ENCODE results near the gene SPDYE8.
"Not testable (repeated sequence)": the region's sequence is repeated elsewhere in the genome, so short reads cannot be mapped to it uniquely, and the experiment has no call there.

The SPDYE8 gene, protein sequence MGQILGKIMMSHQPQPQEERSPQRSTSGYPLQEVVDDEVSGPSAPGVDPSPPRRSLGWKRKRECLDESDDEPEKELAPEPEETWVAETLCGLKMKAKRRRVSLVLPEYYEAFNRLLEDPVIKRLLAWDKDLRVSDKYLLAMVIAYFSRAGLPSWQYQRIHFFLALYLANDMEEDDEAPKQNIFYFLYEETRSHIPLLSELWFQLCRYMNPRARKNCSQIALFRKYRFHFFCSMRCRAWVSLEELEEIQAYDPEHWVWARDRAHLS

DNA sequence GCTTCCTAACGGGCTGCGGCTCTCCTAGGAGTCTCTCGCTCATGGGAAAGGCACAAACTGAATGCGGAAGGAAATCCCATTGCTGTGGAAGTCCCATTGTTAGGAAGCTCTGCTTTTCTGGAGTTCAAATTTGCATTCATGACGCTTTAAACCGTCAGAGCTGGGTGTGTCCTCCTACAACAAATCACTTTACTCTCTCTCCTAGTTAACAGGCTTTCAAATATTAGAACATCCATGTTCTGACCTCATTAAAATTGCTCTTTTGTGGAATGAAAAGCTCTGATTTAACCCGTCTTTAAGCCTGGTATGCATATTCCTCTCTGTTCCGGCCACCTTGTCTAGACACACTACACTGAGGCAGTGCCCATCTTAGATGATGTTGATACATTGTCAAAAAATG lies at the start of gene SPDYE8:
Gene SPDYE8 (minus strand): TSS at position 101 of the 400 bp plus-strand sequence. CDS start 1,800 bp downstream, outside the sequence.
- ATAC-seq (replicated peaks; ENCODE audit: extremely low read depth, poor library complexity, severe bottlenecking); H3K27ac Mint-ChIP-seq (ENCODE audit: low read depth): not testable (repeated sequence)

DNA sequence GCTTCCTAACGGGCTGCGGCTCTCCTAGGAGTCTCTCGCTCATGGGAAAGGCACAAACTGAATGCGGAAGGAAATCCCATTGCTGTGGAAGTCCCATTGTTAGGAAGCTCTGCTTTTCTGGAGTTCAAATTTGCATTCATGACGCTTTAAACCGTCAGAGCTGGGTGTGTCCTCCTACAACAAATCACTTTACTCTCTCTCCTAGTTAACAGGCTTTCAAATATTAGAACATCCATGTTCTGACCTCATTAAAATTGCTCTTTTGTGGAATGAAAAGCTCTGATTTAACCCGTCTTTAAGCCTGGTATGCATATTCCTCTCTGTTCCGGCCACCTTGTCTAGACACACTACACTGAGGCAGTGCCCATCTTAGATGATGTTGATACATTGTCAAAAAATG lies 28.2 kb upstream of the SPDYE8 start, which contains the start of gene SPDYE11:
Gene SPDYE11 (minus strand): TSS at position 101 of the 400 bp plus-strand sequence. CDS start 1,800 bp downstream, outside the sequence.
- H3K9me3 Mint-ChIP-seq; H3K36me3 Mint-ChIP-seq (ENCODE audit: insufficient read depth); DNase-seq (ENCODE audit: low spot score in 2 of 2); H3K27me3 Mint-ChIP-seq; H3K27ac Mint-ChIP-seq (ENCODE audit: low read depth); ATAC-seq (replicated peaks; ENCODE audit: extremely low read depth, poor library complexity, severe bottlenecking); H3K4me1 Mint-ChIP-seq; H3K4me3 Mint-ChIP-seq: not testable (repeated sequence)

More for the DNA sequence above, at the start of gene SPDYE8:
- H3K27me3 Mint-ChIP-seq; DNase-seq (ENCODE audit: low spot score in 2 of 2); H3K4me3 Mint-ChIP-seq; H3K4me1 Mint-ChIP-seq; H3K9me3 Mint-ChIP-seq; H3K36me3 Mint-ChIP-seq (ENCODE audit: insufficient read depth): not testable (repeated sequence)

DNA sequence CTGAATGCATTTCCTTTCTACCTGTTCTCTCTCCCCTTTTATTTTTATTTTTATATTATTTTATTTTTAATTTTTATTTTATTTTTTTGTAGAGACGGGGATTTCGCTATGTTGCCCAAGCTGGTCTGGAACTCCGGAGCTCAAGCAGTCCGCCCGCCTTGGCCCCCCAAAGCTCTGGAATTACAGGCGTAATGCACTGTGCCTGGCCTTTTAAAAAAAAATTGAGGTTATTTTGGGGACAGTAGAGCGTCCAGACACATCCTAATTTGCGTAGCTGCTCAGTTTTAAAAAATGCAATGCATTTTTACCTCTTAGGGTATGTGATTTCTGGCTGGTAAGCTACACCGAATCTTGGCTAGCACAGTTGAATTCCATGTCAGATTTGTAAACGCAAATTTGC lies 23.1 kb downstream of the SPDYE8 start:
- H3K36me3 Mint-ChIP-seq (ENCODE audit: insufficient read depth): peaks cover 11% of the 10 kb centered on the region
- not testable (repeated sequence) for H3K4me1 Mint-ChIP-seq; H3K27ac Mint-ChIP-seq (ENCODE audit: low read depth); H3K9me3 Mint-ChIP-seq; H3K4me3 Mint-ChIP-seq; ATAC-seq (replicated peaks; ENCODE audit: extremely low read depth, poor library complexity, severe bottlenecking); H3K27me3 Mint-ChIP-seq; DNase-seq (ENCODE audit: low spot score in 2 of 2)

DNA sequence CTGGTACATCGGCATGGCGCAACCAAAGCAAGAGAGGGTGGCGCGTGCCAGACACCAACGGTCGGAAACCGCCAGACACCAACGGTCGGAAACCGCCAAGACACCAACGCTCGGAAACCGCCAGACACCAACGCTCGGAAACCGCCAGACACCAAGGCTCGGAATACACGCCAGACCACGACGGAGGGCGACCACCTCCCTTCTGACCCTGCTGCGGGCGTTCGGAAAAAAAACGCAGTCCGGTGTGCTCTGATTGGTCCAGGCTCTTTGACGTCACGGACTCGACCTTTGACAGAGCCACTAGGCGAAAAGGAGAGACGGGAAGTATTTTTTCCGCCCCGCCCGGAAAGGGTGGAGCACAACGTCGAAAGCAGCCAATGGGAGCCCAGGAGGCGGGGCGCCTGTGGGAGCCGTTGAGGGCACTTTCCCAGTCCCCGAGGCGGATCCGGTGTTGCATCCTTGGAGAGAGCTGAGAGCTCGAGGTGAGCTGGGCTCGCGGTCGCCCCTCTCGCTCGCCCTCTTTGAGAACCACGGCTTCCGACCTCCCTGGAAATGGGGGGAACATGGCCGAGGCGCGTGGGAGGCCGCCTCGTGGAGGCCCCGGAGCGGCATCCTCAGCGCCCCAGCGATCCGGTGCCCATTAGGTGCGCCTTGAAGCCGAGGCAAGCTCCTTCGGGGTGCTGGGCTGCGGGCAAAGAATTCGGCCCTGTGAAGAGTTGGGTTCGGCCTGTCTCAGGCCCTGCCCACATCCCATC lies 23.7 kb downstream of the SPDYE8 start:
- Mint-ChIP-seq H3K36me3 (ENCODE audit: insufficient read depth) (peaks cover 12% of the 10 kb centered on the region), H3K4me3 (peak overlapping the region; percentile 89), H3K27ac (ENCODE audit: low read depth) (peak overlapping the region; percentile 99)
- not testable (repeated sequence) for H3K4me1 Mint-ChIP-seq, H3K27me3 Mint-ChIP-seq, H3K9me3 Mint-ChIP-seq
- peak; percentile 84 to 91 for DNase-seq (ENCODE audit: low spot score in 2 of 2)
- peak; percentile 85 for ATAC-seq (replicated peaks; ENCODE audit: extremely low read depth, poor library complexity, severe bottlenecking)

DNA sequence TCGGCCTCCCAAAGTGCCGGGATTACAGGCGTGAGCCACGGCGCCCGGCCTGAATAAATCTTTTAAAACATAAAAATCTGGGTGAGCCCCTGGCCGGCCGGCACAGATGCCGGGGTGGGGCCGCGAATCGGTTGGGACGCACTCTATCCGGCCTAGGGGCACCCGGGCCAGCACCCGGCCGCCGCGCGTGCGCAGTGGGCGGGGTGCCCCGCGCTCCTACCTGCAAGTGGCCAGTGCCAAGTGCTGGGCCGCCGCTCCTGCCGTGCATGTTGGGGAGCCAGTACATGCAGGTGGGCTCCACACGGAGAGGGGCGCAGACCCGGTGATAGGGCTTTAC lies 24.2 kb downstream of the SPDYE8 start:
- DNase-seq (ENCODE audit: low spot score in 2 of 2); H3K4me1 Mint-ChIP-seq; H3K27me3 Mint-ChIP-seq; H3K9me3 Mint-ChIP-seq: not testable (repeated sequence)
- Mint-ChIP-seq H3K27ac (ENCODE audit: low read depth) (peak overlapping the region; percentile 99), H3K36me3 (ENCODE audit: insufficient read depth) (peaks cover 12% of the 10 kb centered on the region), H3K4me3 (peak overlapping the region; percentile 89)
- ATAC-seq (replicated peaks; ENCODE audit: extremely low read depth, poor library complexity, severe bottlenecking): peak; percentile 53

DNA sequence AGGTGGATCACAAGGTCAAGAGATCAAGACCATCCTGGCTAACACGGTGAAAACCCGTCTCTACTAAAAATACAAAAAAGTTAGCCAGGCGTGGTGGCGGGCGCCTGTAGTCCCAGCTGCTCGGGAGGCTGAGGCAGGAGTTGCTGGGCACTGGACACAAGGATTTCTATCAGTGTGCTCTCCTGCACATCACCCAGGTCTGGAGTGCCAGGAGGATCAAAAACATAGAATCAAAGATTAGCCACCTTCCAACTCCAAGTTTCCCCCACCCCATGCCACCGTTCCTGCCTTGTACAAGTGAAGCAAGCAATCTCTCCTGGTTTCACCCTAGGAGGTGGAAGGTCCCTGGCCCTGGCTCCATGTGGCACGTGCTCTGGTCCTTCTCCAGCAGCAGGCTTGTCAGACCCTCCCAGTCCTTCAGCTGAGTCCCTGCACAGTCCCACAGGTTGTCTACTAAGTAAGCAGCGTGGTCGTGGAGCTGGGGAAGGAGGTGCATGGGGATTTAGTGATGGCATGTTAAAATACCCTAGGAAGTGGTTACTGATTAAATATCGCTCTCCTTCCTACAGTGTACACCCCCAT lies 31.6 kb downstream of the SPDYE8 start:
- H3K36me3 Mint-ChIP-seq (ENCODE audit: insufficient read depth); DNase-seq (ENCODE audit: low spot score in 2 of 2); H3K27me3 Mint-ChIP-seq; H3K4me1 Mint-ChIP-seq; H3K27ac Mint-ChIP-seq (ENCODE audit: low read depth); H3K9me3 Mint-ChIP-seq; ATAC-seq (replicated peaks; ENCODE audit: extremely low read depth, poor library complexity, severe bottlenecking); H3K4me3 Mint-ChIP-seq: not testable (repeated sequence)

DNA sequence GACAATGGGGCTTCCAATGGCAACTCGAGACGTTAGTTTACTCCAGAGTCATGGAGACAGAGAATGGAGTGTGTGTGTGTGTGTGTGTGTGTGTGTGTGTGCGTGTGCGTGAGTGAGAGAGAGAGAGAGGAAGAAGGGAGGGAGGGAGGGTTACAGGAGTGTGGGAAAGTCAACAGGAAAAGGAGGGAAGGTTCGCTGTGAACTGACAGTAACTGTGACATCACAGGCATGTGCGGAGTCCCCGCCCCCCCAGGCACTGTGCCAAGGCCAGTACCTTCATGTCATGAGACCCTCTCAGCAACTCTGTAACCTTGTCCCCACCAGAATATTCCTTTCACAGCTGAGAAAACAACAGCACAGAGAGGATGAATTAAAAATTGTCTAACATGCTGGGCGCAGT lies 32.1 kb downstream of the SPDYE8 start:
- H3K4me3 Mint-ChIP-seq; H3K36me3 Mint-ChIP-seq (ENCODE audit: insufficient read depth); H3K4me1 Mint-ChIP-seq; ATAC-seq (replicated peaks; ENCODE audit: extremely low read depth, poor library complexity, severe bottlenecking); H3K27ac Mint-ChIP-seq (ENCODE audit: low read depth); H3K9me3 Mint-ChIP-seq; DNase-seq (ENCODE audit: low spot score in 2 of 2); H3K27me3 Mint-ChIP-seq: not testable (repeated sequence)

DNA sequence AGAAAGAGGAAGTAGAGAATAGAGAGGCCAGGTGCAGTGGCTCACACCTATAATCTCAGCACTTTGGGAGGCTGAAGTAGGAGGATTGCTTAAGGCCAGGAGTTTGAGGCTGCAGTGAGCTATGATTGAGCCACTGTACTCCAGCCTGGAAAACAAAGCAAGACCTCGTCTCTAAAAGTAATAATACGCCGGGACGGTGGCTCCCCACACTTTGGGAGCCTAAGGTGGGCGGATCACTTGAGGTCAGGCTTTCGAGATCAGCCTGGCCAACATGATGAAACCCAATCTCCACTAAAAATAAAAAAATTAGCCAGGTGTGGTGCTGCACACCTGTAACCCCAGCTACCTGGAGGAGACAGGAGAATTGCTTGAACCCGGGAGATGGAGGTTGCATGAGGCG lies 34.1 kb downstream of the SPDYE8 start:
- not testable (repeated sequence) for ATAC-seq (replicated peaks; ENCODE audit: extremely low read depth, poor library complexity, severe bottlenecking); H3K4me3 Mint-ChIP-seq; H3K9me3 Mint-ChIP-seq; H3K27ac Mint-ChIP-seq (ENCODE audit: low read depth); H3K36me3 Mint-ChIP-seq (ENCODE audit: insufficient read depth); H3K4me1 Mint-ChIP-seq; H3K27me3 Mint-ChIP-seq; DNase-seq (ENCODE audit: low spot score in 2 of 2)

DNA sequence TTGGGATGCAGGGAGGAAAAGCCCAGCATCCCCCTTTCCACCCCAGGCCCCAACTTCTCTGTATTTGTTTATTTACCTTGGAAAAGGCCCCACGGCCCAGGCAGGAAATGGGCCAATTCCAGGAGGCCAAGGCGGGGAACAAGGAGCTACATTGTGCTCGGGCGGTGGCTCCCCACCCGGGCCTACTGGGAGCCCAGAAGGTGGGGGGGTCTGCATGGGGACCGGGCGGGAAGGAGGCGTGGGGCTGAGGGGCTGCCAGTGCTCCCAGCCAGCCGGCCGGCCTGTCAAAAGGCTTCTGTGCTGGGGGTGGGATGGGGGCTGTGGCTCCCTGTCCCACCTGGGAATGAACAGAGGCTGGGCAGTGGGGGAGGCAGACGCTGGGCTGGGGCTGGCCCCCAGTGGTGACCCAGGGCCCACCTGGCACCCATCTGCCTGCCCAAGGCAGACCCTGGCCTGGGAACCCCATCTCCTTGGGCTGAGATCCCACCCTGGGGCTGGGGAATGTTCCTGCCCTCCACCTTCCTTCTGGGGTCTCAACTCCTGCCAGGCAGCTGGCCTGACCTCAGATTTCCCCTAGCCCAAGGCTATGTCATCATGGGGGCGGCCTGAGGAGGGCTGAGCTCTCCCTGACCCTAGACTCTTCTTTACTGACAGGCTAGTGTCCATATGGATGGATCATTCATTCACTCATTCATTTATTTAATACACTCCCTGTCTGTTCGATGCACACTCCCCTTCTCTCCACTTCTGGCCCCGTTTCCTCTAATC lies 39.2 kb downstream of the SPDYE8 start:
- not testable (repeated sequence) for H3K36me3 Mint-ChIP-seq (ENCODE audit: insufficient read depth); H3K9me3 Mint-ChIP-seq; H3K4me3 Mint-ChIP-seq; DNase-seq (ENCODE audit: low spot score in 2 of 2); ATAC-seq (replicated peaks; ENCODE audit: extremely low read depth, poor library complexity, severe bottlenecking); H3K27ac Mint-ChIP-seq (ENCODE audit: low read depth); H3K4me1 Mint-ChIP-seq; H3K27me3 Mint-ChIP-seq

DNA sequence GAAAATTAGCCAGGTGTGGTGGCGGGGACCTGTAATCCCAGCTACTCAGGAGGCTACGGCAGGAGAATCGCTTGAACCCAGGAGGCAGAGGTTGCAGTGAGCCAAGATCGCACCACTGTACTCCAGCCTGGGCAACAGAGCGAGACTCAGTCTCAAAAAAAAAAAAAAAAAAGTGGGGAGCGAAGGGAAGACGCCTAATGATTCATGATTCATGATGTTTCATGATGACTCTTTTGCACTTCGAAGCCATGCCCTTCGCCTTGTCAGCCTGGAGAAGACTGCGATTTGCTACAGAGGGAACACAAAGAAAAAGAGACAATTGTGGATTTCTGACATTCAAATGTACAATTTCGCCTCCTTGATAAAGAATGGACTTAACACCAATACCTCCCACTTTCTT lies 47.5 kb downstream of the SPDYE8 start:
- H3K27ac Mint-ChIP-seq (ENCODE audit: low read depth); H3K4me1 Mint-ChIP-seq; ATAC-seq (replicated peaks; ENCODE audit: extremely low read depth, poor library complexity, severe bottlenecking); H3K4me3 Mint-ChIP-seq; H3K36me3 Mint-ChIP-seq (ENCODE audit: insufficient read depth); H3K9me3 Mint-ChIP-seq; DNase-seq (ENCODE audit: low spot score in 2 of 2); H3K27me3 Mint-ChIP-seq: not testable (repeated sequence)

DNA sequence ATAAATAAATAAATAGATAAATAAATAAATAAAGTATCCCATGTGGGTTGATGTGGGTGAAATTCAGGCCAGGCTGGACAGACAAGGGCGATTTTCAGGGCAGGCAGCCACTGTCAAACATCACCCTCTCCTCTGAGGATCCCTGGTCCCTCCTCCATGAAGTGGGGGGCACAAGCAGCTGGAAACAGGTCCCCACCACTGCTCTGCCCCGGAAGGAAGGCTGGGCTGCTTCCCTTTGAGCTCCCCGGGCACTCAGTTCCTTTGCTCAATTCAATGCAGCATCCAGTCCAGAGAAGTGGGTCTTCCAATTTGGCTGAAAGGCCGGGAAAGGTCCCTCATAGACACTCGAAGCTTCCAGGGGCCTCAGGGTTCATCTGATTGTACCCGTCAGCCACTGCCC lies 49.2 kb downstream of the SPDYE8 start:
- ATAC-seq (replicated peaks; ENCODE audit: extremely low read depth, poor library complexity, severe bottlenecking); H3K9me3 Mint-ChIP-seq; H3K36me3 Mint-ChIP-seq (ENCODE audit: insufficient read depth); H3K27ac Mint-ChIP-seq (ENCODE audit: low read depth); DNase-seq (ENCODE audit: low spot score in 2 of 2); H3K4me1 Mint-ChIP-seq; H3K27me3 Mint-ChIP-seq; H3K4me3 Mint-ChIP-seq: not testable (repeated sequence)

DNA sequence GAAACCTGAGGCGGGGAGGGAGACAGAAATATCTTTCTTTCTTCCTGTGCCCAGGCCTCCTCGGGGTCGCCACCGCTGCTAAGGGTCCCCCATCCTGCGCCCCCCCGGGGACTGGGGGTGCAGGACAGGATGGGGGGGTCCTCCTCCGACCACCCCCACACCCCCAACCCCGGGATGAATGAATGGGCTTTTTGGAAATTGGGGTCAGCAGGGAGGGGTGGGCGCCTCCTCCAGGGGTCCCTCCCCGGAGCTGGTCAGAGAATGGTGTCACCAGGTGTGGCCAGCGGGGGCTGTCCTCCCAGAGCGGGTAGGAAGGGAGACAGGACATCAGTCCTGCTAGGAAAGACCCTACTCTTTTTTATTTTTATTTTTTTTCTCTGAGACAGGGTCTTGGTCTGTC lies 53.1 kb downstream of the SPDYE8 start:
- H3K9me3 Mint-ChIP-seq; H3K27ac Mint-ChIP-seq (ENCODE audit: low read depth); DNase-seq (ENCODE audit: low spot score in 2 of 2); H3K4me1 Mint-ChIP-seq; H3K27me3 Mint-ChIP-seq; H3K4me3 Mint-ChIP-seq; H3K36me3 Mint-ChIP-seq (ENCODE audit: insufficient read depth); ATAC-seq (replicated peaks; ENCODE audit: extremely low read depth, poor library complexity, severe bottlenecking): not testable (repeated sequence)

All from central memory CD8-positive, alpha-beta T cell (primary cell).